ENCODE results near the gene TEF. TPM values are rescaled to one million over a fixed set of nuclear protein-coding genes. Genes with fewer than 3 reads are reported as not detected.
A peak's percentile ranks its signal among the peaks of the same experiment; 100 is the strongest.

Gene TEF
- total and polyA plus RNA-seq, 4 donors, result 8.6 to 23.3 (median 14.2) TPM

- DNase-seq (peak in 1 of 2 donors; percentile 57), ATAC-seq (ENCODE audit: low FRiP score) (no peak)
- H3K27me3 ChIP-seq (ENCODE audit: control insufficient read depth in 1 of 2, insufficient read depth in 2 of 2, low read length in 1 of 2), result no peaks in the 10 kb centered on the region
- intact Hi-C loops (cut with DNase I), result loop anchor here in 1 of 2 donors (10.0 kb wide), 1 partner anchor 212 kb away; no protein-coding TSS in a partner anchor
- 9 to 15% methylated on average over 19 of the region's 19 CpGs for WGBS, 2 donors
- peak overlapping the region in 1 of 2 donors; percentile 19 for H3K27ac ChIP-seq (ENCODE audit: low read depth in 1 of 2, low read length in 2 of 2)
- H3K36me3 ChIP-seq (ENCODE audit: control insufficient read depth in 1 of 2, insufficient read depth in 2 of 2, low read length in 1 of 2), result no peaks in the 10 kb centered on the region
- no peaks in the 10 kb centered on the region for H3K4me1 ChIP-seq (ENCODE audit: control insufficient read depth in 1 of 2, insufficient read depth in 2 of 2, low read length in 2 of 2)
- no peaks in the 10 kb centered on the region for H3K9me3 ChIP-seq (ENCODE audit: control insufficient read depth, low read length)
- peak overlapping the region; percentile 80 to 83 for H3K4me3 ChIP-seq (ENCODE audit: low read length in 2 of 2)
Observed at GRCh38 chr22:41382610-41383009, 868 bp downstream of the TEF start.

- H3K9me3 ChIP-seq (ENCODE audit: control insufficient read depth, low read length), result no peaks in the 10 kb centered on the region
- H3K36me3 ChIP-seq (ENCODE audit: control insufficient read depth in 1 of 2, insufficient read depth in 2 of 2, low read length in 1 of 2), result no peaks in the 10 kb centered on the region
- DNase-seq (no peak), ATAC-seq (ENCODE audit: low FRiP score) (no peak)
- H3K4me1 ChIP-seq (ENCODE audit: control insufficient read depth in 1 of 2, insufficient read depth in 2 of 2, low read length in 2 of 2), result no peaks in the 10 kb centered on the region
- intact Hi-C loops (cut with DNase I), result loop anchor here in 1 of 2 donors (10.0 kb wide), 1 partner anchor 212 kb away; no protein-coding TSS in a partner anchor
- H3K4me3 ChIP-seq (ENCODE audit: low read length in 2 of 2), result no peak overlapping the region
- peak overlapping the region in 1 of 2 donors; percentile 2 for H3K27ac ChIP-seq (ENCODE audit: low read depth in 1 of 2, low read length in 2 of 2)
- no peaks in the 10 kb centered on the region for H3K27me3 ChIP-seq (ENCODE audit: control insufficient read depth in 1 of 2, insufficient read depth in 2 of 2, low read length in 1 of 2)
- WGBS, 2 donors, result 67 to 74% methylated on average over 5 of the region's 5 CpGs
Observed at GRCh38 chr22:41383085-41383484, 1.3 kb downstream of the TEF start.

GRCh38 chr22:41384128-41384527 lies 2.4 kb downstream of the TEF start:
- Histone ChIP-seq H3K4me1 (ENCODE audit: control insufficient read depth in 1 of 2, insufficient read depth in 2 of 2, low read length in 2 of 2) (no peaks in the 10 kb centered on the region), H3K27me3 (ENCODE audit: control insufficient read depth in 1 of 2, insufficient read depth in 2 of 2, low read length in 1 of 2) (no peaks in the 10 kb centered on the region), H3K9me3 (ENCODE audit: control insufficient read depth, low read length) (no peaks in the 10 kb centered on the region), H3K4me3 (ENCODE audit: low read length in 2 of 2) (no peak overlapping the region), H3K27ac (ENCODE audit: low read depth in 1 of 2, low read length in 2 of 2) (no peak overlapping the region), H3K36me3 (ENCODE audit: control insufficient read depth in 1 of 2, insufficient read depth in 2 of 2, low read length in 1 of 2) (no peaks in the 10 kb centered on the region)
- intact Hi-C loops (cut with DNase I), result loop anchor here in 1 of 2 donors (10.0 kb wide), 1 partner anchor 211 kb away; no protein-coding TSS in a partner anchor
- ATAC-seq (ENCODE audit: low FRiP score) (no peak), DNase-seq (no peak)

- Histone ChIP-seq H3K4me1 (ENCODE audit: control insufficient read depth in 1 of 2, insufficient read depth in 2 of 2, low read length in 2 of 2) (no peaks in the 10 kb centered on the region), H3K27ac (ENCODE audit: low read depth in 1 of 2, low read length in 2 of 2) (no peak overlapping the region), H3K4me3 (ENCODE audit: low read length in 2 of 2) (no peak overlapping the region), H3K36me3 (ENCODE audit: control insufficient read depth in 1 of 2, insufficient read depth in 2 of 2, low read length in 1 of 2) (peaks cover 0 to 3% of the 10 kb centered on the region in 2 donors), H3K9me3 (ENCODE audit: control insufficient read depth, low read length) (no peaks in the 10 kb centered on the region), H3K27me3 (ENCODE audit: control insufficient read depth in 1 of 2, insufficient read depth in 2 of 2, low read length in 1 of 2) (no peaks in the 10 kb centered on the region)
- intact Hi-C loops (cut with DNase I), result loop anchor here in 1 of 2 donors (10.0 kb wide), 1 partner anchor 207 kb away; no protein-coding TSS in a partner anchor
- WGBS, 2 donors, result 90 to 92% methylated on average over 7 of the region's 7 CpGs
- ATAC-seq (ENCODE audit: low FRiP score) (no peak), DNase-seq (no peak)
Observed at GRCh38 chr22:41387341-41387740, 5.6 kb downstream of the TEF start.

GRCh38 chr22:41394012-41394356 lies 12.2 kb downstream of the TEF start:
- H3K4me3 ChIP-seq (ENCODE audit: low read length in 2 of 2), result no peak overlapping the region
- WGBS, 2 donors, result 87 to 88% methylated on average over 11 of the region's 11 CpGs

GRCh38 chr22:41395531-41396240 lies 13.9 kb downstream of the TEF start:
- ATAC-seq (ENCODE audit: low FRiP score) (no peak), DNase-seq (no peak)
- Histone ChIP-seq H3K27ac (ENCODE audit: low read depth in 1 of 2, low read length in 2 of 2) (no peak overlapping the region), H3K4me1 (ENCODE audit: control insufficient read depth in 1 of 2, insufficient read depth in 2 of 2, low read length in 2 of 2) (no peaks in the 10 kb centered on the region), H3K27me3 (ENCODE audit: control insufficient read depth in 1 of 2, insufficient read depth in 2 of 2, low read length in 1 of 2) (no peaks in the 10 kb centered on the region), H3K9me3 (ENCODE audit: control insufficient read depth, low read length) (no peaks in the 10 kb centered on the region), H3K4me3 (ENCODE audit: low read length in 2 of 2) (no peak overlapping the region), H3K36me3 (ENCODE audit: control insufficient read depth in 1 of 2, insufficient read depth in 2 of 2, low read length in 1 of 2) (peaks cover 3 to 10% of the 10 kb centered on the region in 2 donors)
- intact Hi-C loops (cut with DNase I), result no loop called here
- WGBS, 2 donors, result 89 to 91% methylated on average over 37 of the region's 37 CpGs

More at GRCh38 chr22:41394012-41394356, 12.2 kb downstream of the TEF start:
- intact Hi-C loops (cut with DNase I), result no loop called here
- no peaks in the 10 kb centered on the region for H3K4me1 ChIP-seq (ENCODE audit: control insufficient read depth in 1 of 2, insufficient read depth in 2 of 2, low read length in 2 of 2)
- H3K27ac ChIP-seq (ENCODE audit: low read depth in 1 of 2, low read length in 2 of 2), result peak overlapping the region in 1 of 2 donors; percentile 58
- H3K36me3 ChIP-seq (ENCODE audit: control insufficient read depth in 1 of 2, insufficient read depth in 2 of 2, low read length in 1 of 2), result peaks cover 3 to 11% of the 10 kb centered on the region in 2 donors
- DNase-seq (no peak), ATAC-seq (ENCODE audit: low FRiP score) (peak; percentile 3)
- H3K9me3 ChIP-seq (ENCODE audit: control insufficient read depth, low read length), result no peaks in the 10 kb centered on the region
- no peaks in the 10 kb centered on the region for H3K27me3 ChIP-seq (ENCODE audit: control insufficient read depth in 1 of 2, insufficient read depth in 2 of 2, low read length in 1 of 2)

- no peak overlapping the region for H3K4me3 ChIP-seq (ENCODE audit: low read length in 2 of 2)
- no peaks in the 10 kb centered on the region for H3K9me3 ChIP-seq (ENCODE audit: control insufficient read depth, low read length)
- ATAC-seq (ENCODE audit: low FRiP score), result no peak
- no peaks in the 10 kb centered on the region for H3K27me3 ChIP-seq (ENCODE audit: control insufficient read depth in 1 of 2, insufficient read depth in 2 of 2, low read length in 1 of 2)
- WGBS, 2 donors, result 80 to 83% methylated on average over 19 of the region's 19 CpGs
- H3K4me1 ChIP-seq (ENCODE audit: control insufficient read depth in 1 of 2, insufficient read depth in 2 of 2, low read length in 2 of 2), result no peaks in the 10 kb centered on the region
- intact Hi-C loops (cut with DNase I), result no loop called here
- peaks cover 3 to 8% of the 10 kb centered on the region in 2 donors for H3K36me3 ChIP-seq (ENCODE audit: control insufficient read depth in 1 of 2, insufficient read depth in 2 of 2, low read length in 1 of 2)
- no peak overlapping the region for H3K27ac ChIP-seq (ENCODE audit: low read depth in 1 of 2, low read length in 2 of 2)
- DNase-seq, result no peak
Observed at GRCh38 chr22:41397143-41397811, 15.5 kb downstream of the TEF start.

- intact Hi-C loops (cut with DNase I), result no loop called here
- Histone ChIP-seq H3K4me3 (ENCODE audit: low read length in 2 of 2) (no peak overlapping the region), H3K4me1 (ENCODE audit: control insufficient read depth in 1 of 2, insufficient read depth in 2 of 2, low read length in 2 of 2) (no peaks in the 10 kb centered on the region), H3K9me3 (ENCODE audit: control insufficient read depth, low read length) (no peaks in the 10 kb centered on the region), H3K36me3 (ENCODE audit: control insufficient read depth in 1 of 2, insufficient read depth in 2 of 2, low read length in 1 of 2) (peaks cover 3 to 8% of the 10 kb centered on the region in 2 donors), H3K27ac (ENCODE audit: low read depth in 1 of 2, low read length in 2 of 2) (no peak overlapping the region), H3K27me3 (ENCODE audit: control insufficient read depth in 1 of 2, insufficient read depth in 2 of 2, low read length in 1 of 2) (no peaks in the 10 kb centered on the region)
- DNase-seq (no peak), ATAC-seq (ENCODE audit: low FRiP score) (no peak)
- 84 to 90% methylated on average over 8 of the region's 8 CpGs for WGBS, 2 donors
Observed at GRCh38 chr22:41398921-41399320, 17.2 kb downstream of the TEF start.

Data from aorta (tissue), 5 donors.